ENCODE results near the gene SLC17A7.

DNA sequence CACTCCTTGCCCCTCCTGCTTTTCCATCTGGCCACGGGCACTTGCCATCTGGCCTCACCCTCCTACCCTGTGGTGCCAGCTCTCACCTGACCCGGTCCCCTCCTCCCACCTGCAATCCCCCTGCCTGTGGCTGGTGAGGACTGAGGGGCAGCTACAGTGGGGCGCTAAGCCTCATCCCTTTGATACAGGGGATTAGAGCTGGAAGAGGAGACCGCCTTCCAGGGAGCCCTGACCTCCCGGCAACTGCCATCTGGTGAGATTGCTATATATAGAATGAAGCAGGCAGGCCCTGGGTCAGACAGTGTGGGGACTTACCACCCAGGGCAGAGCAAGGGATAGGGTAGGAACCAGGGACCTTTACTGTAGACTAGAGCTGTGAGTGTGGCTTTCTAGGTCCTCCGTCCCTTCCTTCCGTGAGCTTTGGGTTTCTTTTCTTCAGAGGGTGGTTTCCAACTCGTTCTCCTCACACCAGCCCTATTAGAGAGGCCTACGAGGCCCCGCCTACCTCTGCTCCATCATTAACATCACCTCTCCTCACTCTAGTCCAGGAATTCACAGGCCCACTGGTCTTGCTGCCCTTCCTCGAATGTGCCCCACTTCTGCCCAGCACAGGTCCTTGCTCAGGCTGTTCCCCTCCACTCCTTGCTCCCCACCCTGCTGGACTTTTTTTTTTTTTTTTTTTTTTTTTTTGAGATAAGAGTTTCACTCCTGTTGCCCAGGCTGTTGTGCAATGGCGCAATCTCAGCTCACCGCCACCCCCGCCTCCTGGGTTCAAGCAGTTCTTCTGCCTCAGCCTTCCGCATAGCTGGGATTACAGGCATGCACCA lies 45.5 kb downstream of the SLC17A7 start:
- TF ChIP-seq CTCF (conservative IDR thresholded peaks at IDR 0.05; ENCODE audit: low read depth, low read length) (no peak), NFE2L2 (IDR thresholded peaks at IDR 0.05; ENCODE audit: low read depth, low read length) (no peak), MXI1 (IDR thresholded peaks at IDR 0.05; ENCODE audit: borderline replicate concordance, low read depth, low read length) (no peak), POLR2A (IDR thresholded peaks at IDR 0.05; ENCODE audit: low read depth, low read length) (no peak), ELK1 (IDR thresholded peaks at IDR 0.05; ENCODE audit: borderline replicate concordance, low read depth, low read length) (no peak), FOS (IDR thresholded peaks at IDR 0.05; ENCODE audit: low read depth, low read length) (no peak)

All from IMR-90 (cell line).